KOPT-K1 (cell line): ENCODE results near the gene PIP5KL1.

Source experiments
- H3K27ac ChIP-seq: fragments of 200-600 bp; sonication (generic); 2 replicates; pipeline ENCODE4 v1.5.1; 2016; ENCODE audit warnings: antibody characterized with exemption, mild to moderate bottlenecking, low read depth, low read length; ENCODE audit not compliant: poor library complexity, severe bottlenecking
- H3K36me3 ChIP-seq: fragments of 200-600 bp; sonication (generic); 2 replicates; pipeline ENCODE4 v1.5.1; 2017; ENCODE audit warnings: antibody characterized with exemption, mild to moderate bottlenecking, low read length, moderate library complexity; ENCODE audit not compliant: insufficient read depth
- H3K9me3 ChIP-seq: fragments of 200-600 bp; sonication (generic); 2 replicates; pipeline ENCODE4 v1.5.1; 2017; ENCODE audit warnings: antibody characterized with exemption, low read length, mild to moderate bottlenecking; ENCODE audit not compliant: insufficient read depth, poor library complexity, severe bottlenecking

The PIP5KL1 gene

DNA sequence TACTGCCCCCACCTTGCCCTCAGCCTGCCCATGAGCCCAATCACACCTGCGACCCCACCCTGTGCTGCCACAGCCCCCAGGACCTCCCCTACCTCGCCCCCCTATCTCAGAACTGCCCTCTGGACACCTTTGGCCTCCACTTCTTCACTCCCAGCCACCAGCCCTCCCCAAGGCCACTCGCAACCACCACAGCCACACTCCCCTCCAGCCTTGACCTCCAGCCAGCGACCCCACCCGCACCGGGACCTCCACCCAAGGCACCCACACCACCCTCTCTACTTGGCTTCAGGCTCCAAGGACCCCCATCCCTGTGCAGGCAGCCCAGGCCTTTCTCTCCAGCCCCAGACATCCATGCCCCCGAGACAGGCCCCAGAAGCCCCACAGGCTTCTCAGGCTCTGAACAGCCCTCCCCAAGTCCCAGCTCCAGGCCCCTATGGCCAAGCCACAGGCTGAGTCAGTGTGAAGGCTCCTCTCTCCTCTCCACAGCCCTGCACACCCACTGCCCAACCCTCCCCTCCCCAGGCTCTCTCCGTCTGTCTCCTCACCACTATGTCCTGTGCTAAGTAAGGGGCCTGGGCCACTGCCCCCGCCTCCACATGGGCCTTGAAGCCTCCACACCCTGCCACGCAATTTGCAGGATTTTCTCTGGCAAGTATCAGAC is 55.1 kb downstream of the PIP5KL1 start:
- no peak overlapping the region for H3K27ac ChIP-seq
- no peaks in the 10 kb centered on the region for H3K9me3 ChIP-seq
- H3K36me3 ChIP-seq: no peaks in the 10 kb centered on the region

GRCh38 chr9:127874301-127875221 is 56.0 kb downstream of the PIP5KL1 start:
- no peak overlapping the region for H3K27ac ChIP-seq
- H3K9me3 ChIP-seq: no peaks in the 10 kb centered on the region
- H3K36me3 ChIP-seq: no peaks in the 10 kb centered on the region

- Histone ChIP-seq H3K9me3 (no peaks in the 10 kb centered on the region), H3K27ac (no peak overlapping the region), H3K36me3 (no peaks in the 10 kb centered on the region)
Measured at GRCh38 chr9:127873886-127874285, 56.7 kb downstream of the PIP5KL1 start.

DNA sequence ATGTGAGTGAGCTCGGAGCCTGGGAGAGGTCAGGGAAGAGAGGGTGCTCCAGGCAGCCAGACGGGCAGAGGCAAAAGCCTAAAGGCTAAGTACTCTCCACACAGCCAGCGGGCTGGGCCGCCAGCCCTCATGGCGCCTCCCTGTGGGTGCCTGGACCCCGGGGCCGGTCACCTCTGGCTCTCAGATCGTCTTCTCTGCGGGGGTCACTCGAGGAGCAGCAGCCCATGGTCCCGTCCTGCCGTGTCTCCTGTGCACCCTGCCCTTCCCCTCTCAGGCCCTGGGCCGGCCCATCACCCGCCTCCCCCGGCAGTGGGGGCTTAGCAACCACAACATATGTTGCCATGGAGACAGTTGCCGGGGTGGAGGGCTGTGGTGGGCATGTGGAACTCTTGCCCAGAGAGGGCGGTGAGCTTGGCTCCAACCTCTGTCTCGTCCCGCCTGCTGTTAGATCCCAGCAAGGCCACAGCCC is 57.3 kb downstream of the PIP5KL1 start:
- no peaks in the 10 kb centered on the region for H3K36me3 ChIP-seq
- no peak overlapping the region for H3K27ac ChIP-seq
- H3K9me3 ChIP-seq: no peaks in the 10 kb centered on the region

GRCh38 chr9:127872369-127873222 is 58.0 kb downstream of the PIP5KL1 start:
- Histone ChIP-seq H3K9me3 (no peaks in the 10 kb centered on the region), H3K36me3 (no peaks in the 10 kb centered on the region), H3K27ac (no peak overlapping the region)

- Histone ChIP-seq H3K9me3 (no peaks in the 10 kb centered on the region), H3K27ac (no peak overlapping the region), H3K36me3 (no peaks in the 10 kb centered on the region)
Measured at GRCh38 chr9:127871531-127871930, 59.0 kb downstream of the PIP5KL1 start.

GRCh38 chr9:127870887-127871286 is 59.7 kb downstream of the PIP5KL1 start:
- no peaks in the 10 kb centered on the region for H3K36me3 ChIP-seq
- H3K27ac ChIP-seq: no peak overlapping the region
- no peaks in the 10 kb centered on the region for H3K9me3 ChIP-seq
